Cortex of kidney (tissue), 1 donor: ENCODE data around the gene MACROH2A1.

Experiments used
- DNase-seq: peaks from one replicate; lab custom pipeline; 2025; lab: John Stamatoyannopoulos, UW

Gene MACROH2A1

GRCh38 chr5:135398855-135399793 is at the start of gene MACROH2A1:
TSS of gene MACROH2A1 (minus strand) at chr5:135399231. CDS start at chr5:135389093, 10,138 bp downstream.
- no peak for DNase-seq

- no peak for DNase-seq
Measured at GRCh38 chr5:135448071-135448739, 49.2 kb upstream of the MACROH2A1 start.

- DNase-seq, result no peak
Measured at GRCh38 chr5:135447298-135447929, 48.4 kb upstream of the MACROH2A1 start, which contains the start of gene DCANP1. TSS of gene DCANP1 (minus strand) at chr5:135447348. CDS start at chr5:135447108, 240 bp downstream.

- DNase-seq, result no peak
Measured at GRCh38 chr5:135446615-135447014, 47.6 kb upstream of the MACROH2A1 start.

- DNase-seq, result no peak
Measured at GRCh38 chr5:135446206-135446605, 47.2 kb upstream of the MACROH2A1 start.

- no peak for DNase-seq
Measured at GRCh38 chr5:135445306-135445985, 46.4 kb upstream of the MACROH2A1 start.

GRCh38 chr5:135444881-135445280 is 45.9 kb upstream of the MACROH2A1 start:
- DNase-seq, result no peak

- DNase-seq, result no peak
Measured at GRCh38 chr5:135444360-135444759, 45.3 kb upstream of the MACROH2A1 start.

GRCh38 chr5:135443161-135443960 is 44.3 kb upstream of the MACROH2A1 start:
- DNase-seq, result no peak

GRCh38 chr5:135442431-135443160 is 43.6 kb upstream of the MACROH2A1 start:
- DNase-seq, result no peak

GRCh38 chr5:135441919-135442318 is 42.9 kb upstream of the MACROH2A1 start:
- no peak for DNase-seq

GRCh38 chr5:135441350-135441831 is 42.4 kb upstream of the MACROH2A1 start:
- DNase-seq, result no peak

- DNase-seq, result no peak
Measured at GRCh38 chr5:135440916-135441315, 41.9 kb upstream of the MACROH2A1 start.

GRCh38 chr5:135439231-135440205 is 40.5 kb upstream of the MACROH2A1 start:
- DNase-seq, result no peak

- no peak for DNase-seq
Measured at GRCh38 chr5:135438636-135439221, 39.7 kb upstream of the MACROH2A1 start.

GRCh38 chr5:135437796-135438560 is 38.9 kb upstream of the MACROH2A1 start:
- DNase-seq, result no peak

- no peak for DNase-seq
Measured at GRCh38 chr5:135437422-135437795, 38.4 kb upstream of the MACROH2A1 start.

GRCh38 chr5:135436951-135437418 is 38.0 kb upstream of the MACROH2A1 start:
- DNase-seq, result no peak
